C1 segment of cervical spinal cord (tissue), 14 donors: ENCODE results near the gene SBNO2.

Experiments
- DNase-seq, 14 donors: peaks; one replicate each; lab custom pipeline; 2025; lab: John Stamatoyannopoulos, UW

The SBNO2 gene

DNA sequence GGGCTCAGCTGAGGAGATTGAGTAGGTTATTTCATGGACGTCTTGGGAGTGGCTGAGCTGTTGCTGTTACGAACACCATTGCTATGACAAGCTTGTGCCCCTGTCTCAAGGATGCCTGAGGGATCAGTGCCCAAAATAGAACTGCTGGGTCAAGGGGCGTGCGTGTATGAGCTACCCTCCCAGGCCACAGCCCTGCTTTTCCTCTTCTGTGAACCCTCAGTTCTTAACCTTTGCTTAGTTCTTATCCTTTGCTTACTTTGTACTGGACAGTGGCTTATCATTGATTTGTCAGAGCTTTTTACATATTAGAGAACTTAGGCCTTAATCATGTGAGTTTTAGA, 98.1 kb downstream of the SBNO2 start:
- DNase-seq, result no peak

- DNase-seq, result peak in 10 of 14 donors; percentile 2 to 64 (median 32)
Observed at GRCh38 chr19:1074544-1075283, 99.4 kb downstream of the SBNO2 start.

DNA sequence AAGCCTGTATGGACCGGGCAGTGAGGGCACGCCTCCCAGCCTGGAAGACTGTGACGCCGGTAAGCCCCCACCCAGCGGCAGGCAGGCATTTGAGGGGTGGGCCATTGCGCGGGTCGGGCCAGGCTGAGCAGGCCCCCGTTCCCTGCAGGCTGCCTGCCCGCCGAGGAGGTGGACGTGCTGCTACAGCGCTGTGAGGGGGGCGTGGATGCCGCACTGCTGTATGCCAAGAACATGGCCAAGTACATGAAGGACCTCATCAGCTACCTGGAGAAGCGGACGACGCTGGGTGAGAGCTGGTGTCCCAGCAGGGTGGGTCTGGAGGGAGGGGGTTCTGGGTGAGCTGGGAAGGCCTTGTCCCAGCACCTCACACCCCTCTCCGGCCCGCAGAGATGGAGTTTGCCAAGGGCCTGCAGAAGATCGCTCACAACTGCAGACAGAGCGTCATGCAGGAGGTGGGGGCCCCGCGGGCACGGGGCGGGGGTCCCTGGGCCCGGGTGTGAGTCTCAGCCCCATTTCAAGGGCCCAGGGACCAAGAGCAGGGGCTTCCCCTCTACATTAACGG, 100.0 kb downstream of the SBNO2 start:
- DNase-seq, result no peak

- DNase-seq, result no peak
Observed at GRCh38 chr19:1073063-1073955, 100.8 kb downstream of the SBNO2 start.

- DNase-seq, result no peak
Observed at GRCh38 chr19:1072371-1073015, 101.6 kb downstream of the SBNO2 start.

- no peak for DNase-seq
Observed at GRCh38 chr19:1070931-1071791, 102.9 kb downstream of the SBNO2 start.

GRCh38 chr19:1070576-1070930, 103.5 kb downstream of the SBNO2 start:
- DNase-seq, result no peak

DNA sequence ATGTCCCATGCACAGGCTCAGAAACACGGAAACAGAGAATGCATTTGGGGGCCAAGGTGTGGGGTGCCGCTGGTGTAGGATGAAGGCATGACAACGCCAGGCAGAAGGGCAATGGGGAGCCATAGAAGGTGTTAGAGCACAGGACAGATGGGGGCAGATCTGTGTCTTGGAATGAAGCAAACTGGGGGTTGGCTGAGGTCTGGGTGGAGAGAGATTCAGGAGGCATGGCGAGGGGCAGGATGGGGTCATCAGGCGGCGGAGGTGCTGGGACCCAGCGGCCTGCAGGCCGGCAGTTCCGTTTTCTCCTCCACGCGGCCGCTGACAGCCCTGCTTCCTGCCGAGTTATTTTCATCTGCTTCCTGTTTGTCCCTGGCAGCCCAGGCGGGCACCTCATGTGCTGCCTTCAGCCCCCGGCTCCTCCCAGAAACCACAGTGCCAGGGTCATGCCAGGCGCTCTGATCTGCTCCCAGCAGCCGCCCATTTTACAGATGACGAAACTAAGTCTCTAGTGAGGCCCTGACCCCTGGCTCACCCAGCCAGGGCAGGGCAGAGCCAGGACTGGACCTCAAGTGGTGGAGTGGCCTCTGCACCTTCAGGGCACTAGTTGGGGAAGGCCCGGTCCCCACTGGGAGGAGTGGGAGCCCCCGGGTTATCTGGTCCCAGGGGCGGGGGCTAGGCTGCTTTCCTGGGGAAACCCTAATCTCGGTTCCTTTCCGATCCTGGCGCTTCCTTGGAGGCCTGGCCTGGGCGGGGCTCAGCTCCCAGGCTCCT, 104.9 kb downstream of the SBNO2 start:
- peak in 7 of 14 donors; percentile 2 to 62 (median 38) for DNase-seq

DNA sequence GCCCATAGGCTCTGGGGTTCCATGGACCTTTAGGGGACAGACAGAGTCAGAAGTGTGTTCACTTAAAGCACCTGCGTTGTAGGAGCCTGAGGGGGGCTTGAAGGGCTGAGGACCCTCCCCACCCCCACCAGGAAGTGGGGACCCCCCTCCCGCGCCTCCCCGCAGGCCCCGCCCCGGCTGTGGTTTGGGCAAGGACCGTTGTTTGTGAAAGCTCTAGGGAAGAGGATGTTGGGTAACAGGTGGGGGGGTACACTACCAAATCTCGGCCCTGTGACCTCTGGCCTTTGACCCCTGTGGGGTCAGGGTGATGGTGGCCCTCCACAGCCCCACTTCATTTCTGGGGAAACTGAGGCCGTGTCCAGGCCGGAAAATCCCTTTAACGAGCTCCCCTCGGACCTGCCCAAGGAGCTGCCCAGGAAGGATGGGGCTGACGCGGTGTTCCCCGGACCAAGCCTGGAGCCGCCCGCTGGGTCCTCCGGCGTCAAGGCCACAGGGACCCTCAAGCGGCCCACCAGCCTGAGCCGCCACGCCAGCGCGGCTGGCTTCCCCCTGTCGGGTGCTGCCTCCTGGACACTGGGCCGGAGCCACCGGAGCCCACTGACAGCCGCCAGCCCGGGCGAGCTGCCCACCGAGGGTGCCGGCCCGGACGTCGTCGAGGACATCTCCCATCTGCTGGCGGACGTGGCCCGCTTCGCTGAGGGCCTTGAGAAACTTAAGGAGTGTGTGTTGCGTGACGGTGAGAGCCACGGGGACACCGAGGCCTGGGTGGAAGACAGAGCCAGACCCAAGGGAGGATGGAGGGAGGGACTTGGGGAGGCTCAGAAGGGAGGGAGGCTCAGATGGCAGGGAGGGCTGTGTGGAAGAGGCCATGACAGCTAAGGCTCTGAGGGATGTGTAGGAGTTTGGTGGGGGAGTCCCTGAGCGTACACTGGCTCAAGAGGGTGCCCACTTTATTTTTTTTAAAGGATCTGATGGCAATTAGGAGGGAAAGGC, 105.8 kb downstream of the SBNO2 start:
- peak in 5 of 14 donors; percentile 5 to 42 (median 33) for DNase-seq

GRCh38 chr19:1067341-1067957, 106.6 kb downstream of the SBNO2 start:
- DNase-seq, result no peak

GRCh38 chr19:1066748-1067340, 107.2 kb downstream of the SBNO2 start, which contains the start of gene ARHGAP45:
TSS of gene ARHGAP45 (plus strand) at chr19:1067167. CDS start at chr19:1067406, 239 bp downstream.
- DNase-seq, result peak in 2 of 14 donors; percentile 16 to 17

- DNase-seq, result no peak
Observed at GRCh38 chr19:1066251-1066747, 107.8 kb downstream of the SBNO2 start.

DNA sequence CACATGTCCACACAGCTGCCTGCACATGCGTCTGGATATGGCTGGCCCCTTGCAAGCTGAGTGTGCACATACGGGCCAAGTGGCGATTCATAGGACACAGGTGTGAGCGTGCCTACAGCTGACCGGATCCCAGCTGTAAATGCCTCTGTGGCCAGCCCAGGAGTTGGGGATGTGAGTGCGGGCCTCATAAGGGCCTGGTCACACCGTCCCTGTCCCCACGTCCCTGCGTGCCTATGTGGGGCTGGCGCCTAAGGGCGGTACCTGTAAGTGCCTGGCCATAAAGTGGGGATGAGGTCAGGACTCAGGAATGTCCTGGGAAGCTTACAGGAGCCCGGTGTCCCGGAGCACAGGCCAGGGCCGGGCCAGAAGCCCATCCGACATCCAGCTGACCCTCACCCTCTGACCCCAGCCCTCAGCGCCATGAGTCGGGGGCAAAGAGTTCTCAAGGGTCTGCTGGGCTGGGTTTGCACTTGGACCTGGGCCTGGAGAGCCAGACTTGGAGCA, 108.4 kb downstream of the SBNO2 start:
- DNase-seq, result no peak

DNA sequence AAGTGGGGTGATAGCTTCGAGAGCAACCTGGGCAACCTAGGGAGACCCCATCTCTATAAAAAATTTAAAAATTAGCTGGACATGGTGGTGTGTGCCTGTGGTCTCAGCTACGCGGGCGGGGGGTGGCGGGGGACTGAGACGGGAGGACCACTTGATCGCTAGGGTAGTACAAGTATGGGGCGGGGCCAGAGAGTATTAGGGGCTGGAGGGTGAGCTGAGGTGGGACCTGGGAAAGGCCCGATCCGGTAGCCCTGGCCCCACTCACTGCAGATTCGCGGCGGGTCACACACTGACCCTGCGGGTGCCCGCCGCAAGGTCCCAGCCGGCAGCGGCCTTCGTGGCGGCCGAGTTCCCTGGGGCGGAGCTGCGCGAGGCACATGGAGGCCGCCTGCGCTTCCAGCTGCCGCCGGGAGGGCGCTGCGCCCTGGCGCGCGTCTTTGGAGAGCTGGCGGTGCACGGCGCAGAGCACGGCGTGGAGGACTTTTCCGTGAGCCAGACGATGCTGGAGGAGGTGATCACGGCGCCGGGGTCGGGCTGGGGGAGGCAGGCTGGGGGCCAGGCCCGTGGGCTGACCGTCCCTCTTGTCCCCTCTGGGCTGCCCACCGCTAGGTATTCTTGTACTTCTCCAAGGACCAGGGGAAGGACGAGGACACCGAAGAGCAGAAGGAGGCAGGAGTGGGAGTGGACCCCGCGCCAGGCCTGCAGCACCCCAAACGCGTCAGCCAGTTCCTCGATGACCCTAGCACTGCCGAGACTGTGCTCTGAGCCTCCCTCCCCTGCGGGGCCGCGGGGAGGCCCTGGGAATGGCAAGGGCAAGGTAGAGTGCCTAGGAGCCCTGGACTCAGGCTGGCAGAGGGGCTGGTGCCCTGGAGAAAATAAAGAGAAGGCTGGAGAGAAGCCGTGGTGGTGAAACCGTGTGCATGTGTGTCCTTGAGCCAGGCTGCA, 109.1 kb downstream of the SBNO2 start:
- peak in 2 of 14 donors; percentile 5 to 21 for DNase-seq

GRCh38 chr19:1063909-1064660, 110.0 kb downstream of the SBNO2 start:
- no peak for DNase-seq
